ENCODE results near the gene TSPAN9.

- TF ChIP-seq CTCF (IDR thresholded peaks at IDR 0.05) (no peak), POLR2A (IDR thresholded peaks at IDR 0.05) (no peak)
Observed at GRCh38 chr12:3097186-3097804, 20.1 kb downstream of the TSPAN9 start.

All from testis (tissue), 2 donors.